GM19035 (cell line): ENCODE measurements around the gene PTPRT.

Experiments used
- ATAC-seq: cut with Tn5 transposase; IDR thresholded peaks from one replicate; pipeline ENCODE4 v1.9.1; 2021; ENCODE audit not compliant: unreplicated experiment

The PTPRT gene

GRCh38 chr20:42097741-42098140 is 1092.0 kb downstream of the PTPRT start:
- no peak for ATAC-seq

DNA sequence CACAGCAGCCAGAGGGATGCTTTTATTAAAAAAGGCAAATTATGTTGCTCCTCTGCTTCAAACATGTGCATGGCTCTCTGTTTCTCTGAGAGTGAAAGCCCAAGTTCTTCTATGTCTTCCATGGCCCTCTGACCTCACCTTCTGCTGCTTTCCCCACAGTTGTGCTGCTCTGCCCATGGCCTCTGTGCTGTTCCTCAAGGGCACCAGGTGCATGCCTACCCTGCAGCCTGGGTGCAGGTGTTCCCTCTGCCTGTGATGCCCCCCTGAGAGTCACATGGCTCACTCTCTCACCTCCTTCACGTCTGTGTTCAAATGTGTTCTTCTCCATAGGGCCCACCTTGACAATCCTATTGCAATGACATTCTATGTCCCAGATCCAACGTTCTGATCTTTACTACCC is 1094.5 kb downstream of the PTPRT start:
- no peak for ATAC-seq

- no peak for ATAC-seq
Measured at GRCh38 chr20:42093542-42094440, 1095.9 kb downstream of the PTPRT start.

- ATAC-seq: no peak
Measured at GRCh38 chr20:42093041-42093440, 1096.7 kb downstream of the PTPRT start.

DNA sequence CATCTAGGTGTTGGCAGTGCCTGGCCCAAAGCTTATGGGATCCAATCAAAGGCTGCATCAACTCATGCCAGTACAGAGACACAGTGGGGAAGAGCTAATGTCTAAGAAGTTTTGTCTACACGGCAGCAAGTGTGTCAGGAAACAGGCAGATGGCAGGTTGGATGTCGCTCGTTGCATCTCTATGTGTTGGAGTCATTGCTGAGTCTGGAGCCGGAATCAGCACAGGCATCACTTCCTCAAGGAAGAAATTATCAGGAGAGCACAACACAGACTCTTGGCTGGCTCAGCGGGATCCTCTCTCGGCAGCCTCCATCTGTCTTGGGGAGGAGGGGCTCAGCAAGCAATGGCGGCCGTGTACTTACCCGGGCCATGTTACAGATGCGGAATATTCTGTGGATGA is 1104.3 kb downstream of the PTPRT start:
- no peak for ATAC-seq

DNA sequence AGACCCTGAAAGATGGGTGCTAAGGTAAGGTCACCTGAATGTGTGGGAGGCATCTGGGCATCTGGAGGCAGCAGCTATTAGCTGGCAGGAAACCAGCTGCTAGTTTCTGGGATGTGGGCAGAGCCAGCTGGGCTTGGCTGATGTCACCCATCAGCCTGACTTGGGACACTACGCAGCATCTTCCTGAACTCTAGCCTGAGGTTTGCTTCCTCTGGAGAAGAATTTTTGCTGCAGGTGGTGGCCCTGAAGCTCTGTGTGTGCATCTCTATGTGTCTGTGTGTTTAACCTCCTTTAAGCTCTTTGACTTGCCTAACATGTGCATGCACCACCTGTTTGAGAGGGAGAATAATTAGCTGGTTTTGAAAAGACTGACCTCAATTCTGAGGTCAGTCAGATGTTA is 1106.4 kb downstream of the PTPRT start:
- ATAC-seq: no peak

GRCh38 chr20:42082611-42083010 is 1107.1 kb downstream of the PTPRT start:
- no peak for ATAC-seq

DNA sequence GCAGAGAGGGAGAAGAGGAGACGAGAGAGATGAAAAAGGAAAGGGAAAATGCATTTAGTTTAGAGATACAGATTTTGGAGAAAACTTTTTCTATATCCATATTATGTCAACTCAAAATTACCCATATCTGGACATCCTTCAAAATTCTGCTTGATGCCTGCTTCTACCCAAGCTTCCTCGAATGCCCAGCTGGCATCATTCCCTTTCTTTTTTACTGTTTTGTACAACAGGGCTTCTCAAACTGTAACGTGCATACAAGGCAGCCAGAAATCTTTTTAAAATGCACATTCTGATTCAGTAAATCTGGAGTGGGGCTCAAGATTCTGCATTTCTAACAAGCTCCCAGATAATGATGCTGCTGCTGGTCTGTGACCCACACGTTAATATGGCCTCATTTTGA is 1108.8 kb downstream of the PTPRT start:
- no peak for ATAC-seq

- no peak for ATAC-seq
Measured at GRCh38 chr20:42074944-42075343, 1114.8 kb downstream of the PTPRT start.

DNA sequence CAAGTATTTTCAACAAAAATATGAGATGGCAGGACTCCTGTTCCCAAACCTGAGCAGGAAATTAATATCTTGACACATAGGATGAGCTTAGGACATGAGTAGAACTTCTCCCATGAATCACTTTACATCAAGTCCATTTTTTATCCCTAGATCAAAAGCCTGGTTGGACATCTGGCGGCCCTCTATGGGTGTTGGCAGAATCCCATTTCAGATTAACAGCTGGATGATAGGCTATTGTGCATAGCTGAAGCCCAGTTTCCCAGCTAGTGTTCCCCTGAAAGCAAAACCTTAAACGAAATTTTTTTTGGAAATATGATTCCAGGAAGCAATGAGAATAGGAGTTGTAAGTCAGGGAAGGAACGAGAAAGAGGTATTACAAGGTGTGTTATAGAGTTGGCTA is 1122.1 kb downstream of the PTPRT start:
- ATAC-seq: no peak

- ATAC-seq: no peak
Measured at GRCh38 chr20:42067174-42067573, 1122.5 kb downstream of the PTPRT start.

GRCh38 chr20:42063141-42063540 is 1126.6 kb downstream of the PTPRT start:
- ATAC-seq: no peak

- no peak for ATAC-seq
Measured at GRCh38 chr20:42053350-42053749, 1136.4 kb downstream of the PTPRT start.

DNA sequence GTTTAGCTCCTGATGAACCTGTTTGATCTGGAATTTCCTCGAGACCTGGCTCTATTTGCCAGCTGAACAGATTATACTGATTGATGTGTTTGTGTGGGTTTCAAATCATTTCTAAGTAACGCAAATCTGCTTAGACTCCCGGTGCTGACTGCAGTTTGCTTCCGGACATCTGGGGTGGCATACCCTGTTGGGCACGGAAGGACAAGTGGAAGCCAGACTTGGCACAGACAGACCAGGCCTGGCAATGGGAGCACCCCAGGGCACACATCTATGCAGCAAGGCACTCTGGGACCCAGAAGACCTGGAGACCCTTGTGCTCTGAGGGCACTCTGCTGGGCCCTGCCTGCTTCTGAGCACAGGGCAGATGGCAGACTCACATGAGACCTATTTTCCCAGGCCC is 1137.8 kb downstream of the PTPRT start:
- no peak for ATAC-seq

DNA sequence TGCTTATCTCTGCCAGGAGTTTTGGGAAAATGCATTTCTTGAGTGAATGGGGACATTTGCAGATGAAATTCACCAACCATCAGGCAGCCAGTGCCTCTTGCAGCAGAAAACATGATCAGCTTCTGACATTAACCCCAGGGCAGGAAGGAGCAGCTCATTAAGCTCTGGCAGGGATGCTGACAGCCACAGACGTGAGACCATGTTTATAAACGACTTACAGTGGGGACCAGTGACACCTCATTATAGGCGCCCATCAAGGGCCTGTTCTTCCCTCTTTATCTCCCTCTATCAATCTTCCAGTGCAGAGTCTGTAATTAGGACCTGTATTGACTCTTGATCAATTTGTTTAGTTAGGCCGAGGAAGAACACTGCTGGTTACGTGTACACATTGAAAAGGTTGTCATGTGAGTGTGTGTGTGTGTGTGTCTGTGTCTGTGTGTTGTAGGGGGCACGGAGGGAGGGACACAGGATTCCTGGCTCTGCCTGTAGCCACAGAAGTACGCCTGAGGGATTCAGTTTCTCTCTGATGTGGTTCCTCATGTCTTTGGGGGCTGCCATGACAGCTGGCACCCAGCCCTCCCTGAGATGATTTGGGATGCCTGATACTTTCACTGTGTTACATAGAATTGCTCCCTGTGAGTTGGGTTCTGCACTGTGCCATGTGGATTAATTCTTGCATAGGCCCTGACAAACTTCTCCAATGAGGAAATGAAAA is 1143.2 kb downstream of the PTPRT start:
- no peak for ATAC-seq

DNA sequence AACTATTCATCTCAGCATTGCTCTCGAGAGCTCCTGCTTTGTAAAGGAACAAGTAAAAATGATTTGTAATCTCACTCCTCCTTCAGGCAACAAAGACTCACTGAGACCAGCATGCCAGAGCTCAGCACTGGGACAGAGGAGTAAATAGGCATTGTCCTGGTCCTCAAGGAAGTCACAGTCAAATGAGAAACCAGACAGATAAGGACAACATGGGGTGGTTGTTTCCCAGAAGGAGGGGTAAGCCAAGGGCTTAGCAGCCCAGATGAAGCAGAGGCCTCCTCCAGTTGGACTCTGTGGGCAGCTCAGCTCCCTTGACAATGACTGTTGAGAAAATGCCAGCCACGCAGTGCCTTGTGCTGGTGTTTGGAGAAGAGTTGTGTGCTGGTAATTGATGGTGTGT is 1145.8 kb downstream of the PTPRT start:
- ATAC-seq: no peak

DNA sequence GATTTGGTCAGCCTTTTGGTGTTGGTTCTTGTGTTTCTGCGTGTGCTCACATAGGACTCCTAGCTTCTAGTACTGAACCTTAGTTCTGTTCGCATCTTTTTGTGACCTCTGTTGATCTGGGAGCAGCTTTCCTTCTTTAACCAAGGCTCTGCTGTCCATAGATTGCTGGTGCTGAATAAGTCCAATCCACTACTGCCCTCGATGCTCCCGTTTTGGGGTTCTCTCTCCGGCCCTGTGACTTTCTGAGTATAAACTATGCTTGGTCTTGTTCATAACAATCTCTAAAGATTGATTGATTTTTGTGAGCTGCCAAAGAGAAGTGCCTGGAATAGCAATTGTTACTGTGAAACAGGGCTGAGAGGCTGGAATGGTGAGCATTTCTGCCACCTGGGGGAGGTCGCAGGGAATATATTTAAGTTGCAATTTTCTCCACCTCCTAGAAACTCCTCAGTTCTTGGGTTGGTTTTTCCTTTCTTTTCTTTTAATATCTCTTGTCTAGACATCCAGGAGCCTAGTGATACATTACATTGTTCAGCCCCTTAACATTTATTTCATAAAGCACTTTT is 1148.6 kb downstream of the PTPRT start:
- no peak for ATAC-seq

GRCh38 chr20:42027746-42028268 is 1161.9 kb downstream of the PTPRT start:
- no peak for ATAC-seq

DNA sequence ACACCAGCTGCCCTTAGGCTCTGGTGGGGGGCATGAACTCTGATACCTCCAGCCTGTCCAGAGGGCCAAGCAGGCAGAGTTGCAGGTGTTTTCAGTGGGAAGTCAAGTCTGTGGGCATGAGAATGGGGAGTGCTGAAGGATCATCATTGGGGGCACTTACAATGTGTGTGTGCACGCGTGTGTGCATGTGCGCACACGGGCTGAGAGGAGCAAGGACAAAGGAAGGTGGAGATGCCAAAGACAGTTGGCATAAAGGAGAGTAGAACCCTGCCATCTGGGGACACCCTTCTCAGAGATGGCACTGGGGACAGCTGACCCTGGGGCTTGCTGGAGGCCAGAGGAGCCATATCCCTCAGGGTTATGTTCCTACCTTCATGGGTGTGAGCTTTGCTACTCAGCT is 1163.1 kb downstream of the PTPRT start:
- no peak for ATAC-seq

DNA sequence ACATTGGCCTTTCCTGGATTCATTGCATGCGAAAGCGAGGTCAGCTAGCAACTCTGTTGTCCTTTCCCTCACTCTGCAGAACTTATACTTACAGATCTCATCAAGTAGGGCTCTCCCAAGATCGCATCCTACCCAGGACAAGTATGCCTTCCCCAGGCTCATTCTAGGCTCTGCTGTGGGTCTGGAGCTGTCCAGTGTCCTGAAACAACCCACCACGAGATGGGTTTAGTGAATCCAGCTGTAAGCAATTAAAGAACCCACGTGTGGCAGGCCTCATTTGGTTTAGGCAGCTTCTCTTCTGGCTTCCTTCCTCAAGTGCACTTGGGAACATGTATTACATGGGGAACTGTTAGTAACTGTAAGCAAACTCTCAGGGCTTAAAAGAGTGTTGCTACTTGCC is 1165.1 kb downstream of the PTPRT start:
- ATAC-seq: no peak
